GM18498 (cell line): ENCODE data around the gene KCNQ5.
A peak's percentile ranks its signal among the peaks of the same experiment; 100 is the strongest.

ENCODE experiments used
- ATAC-seq: cut with Tn5 transposase; IDR thresholded peaks from one replicate; pipeline ENCODE4 v1.9.1; 2021; ENCODE audit warnings: mild to moderate bottlenecking, moderate library complexity; ENCODE audit not compliant: unreplicated experiment

The KCNQ5 gene

GRCh38 chr6:72832271-72832670, 210.4 kb downstream of the KCNQ5 start:
- no peak for ATAC-seq

- ATAC-seq, result no peak
Observed at GRCh38 chr6:72835749-72836148, 213.9 kb downstream of the KCNQ5 start.

GRCh38 chr6:72836971-72837370, 215.1 kb downstream of the KCNQ5 start:
- ATAC-seq, result no peak

- ATAC-seq, result no peak
Observed at GRCh38 chr6:72841195-72841594, 219.3 kb downstream of the KCNQ5 start.

GRCh38 chr6:72842140-72842539, 220.3 kb downstream of the KCNQ5 start:
- no peak for ATAC-seq

GRCh38 chr6:72844614-72845013, 222.8 kb downstream of the KCNQ5 start:
- ATAC-seq, result no peak

- ATAC-seq, result no peak
Observed at GRCh38 chr6:72849346-72849745, 227.5 kb downstream of the KCNQ5 start.

GRCh38 chr6:72850040-72850439, 228.2 kb downstream of the KCNQ5 start:
- ATAC-seq, result no peak

- no peak for ATAC-seq
Observed at GRCh38 chr6:72850469-72850868, 228.6 kb downstream of the KCNQ5 start.

GRCh38 chr6:72855471-72855870, 233.6 kb downstream of the KCNQ5 start:
- ATAC-seq, result no peak

- no peak for ATAC-seq
Observed at GRCh38 chr6:72856801-72857200, 234.9 kb downstream of the KCNQ5 start.

- no peak for ATAC-seq
Observed at GRCh38 chr6:72857791-72858585, 236.1 kb downstream of the KCNQ5 start.

GRCh38 chr6:72861059-72861458, 239.2 kb downstream of the KCNQ5 start:
- ATAC-seq, result no peak

GRCh38 chr6:72861935-72862432, 240.1 kb downstream of the KCNQ5 start:
- ATAC-seq, result peak; percentile 63

- no peak for ATAC-seq
Observed at GRCh38 chr6:72863131-72863530, 241.3 kb downstream of the KCNQ5 start.

- ATAC-seq, result no peak
Observed at GRCh38 chr6:72864236-72864635, 242.4 kb downstream of the KCNQ5 start.

GRCh38 chr6:72864799-72865198, 242.9 kb downstream of the KCNQ5 start:
- no peak for ATAC-seq

GRCh38 chr6:72865467-72865866, 243.6 kb downstream of the KCNQ5 start:
- ATAC-seq, result no peak

GRCh38 chr6:72869621-72870020, 247.8 kb downstream of the KCNQ5 start:
- no peak for ATAC-seq

GRCh38 chr6:72873433-72873832, 251.6 kb downstream of the KCNQ5 start:
- ATAC-seq, result no peak

- no peak for ATAC-seq
Observed at GRCh38 chr6:72876256-72876655, 254.4 kb downstream of the KCNQ5 start.

- ATAC-seq, result no peak
Observed at GRCh38 chr6:72886170-72886569, 264.3 kb downstream of the KCNQ5 start.

GRCh38 chr6:72890233-72890632, 268.4 kb downstream of the KCNQ5 start:
- ATAC-seq, result no peak
